A673 (cell line): ENCODE data around the gene IPPK. TPM values are rescaled to one million over a fixed set of nuclear protein-coding genes. Genes with fewer than 3 reads are reported as not detected.

Experiments used
- BruUV-seq: library from RNA; stranded (reverse); fragments of 400-500 nt; replicated peaks from 2 replicates; lab custom pipeline; 2021; lab: Mats Ljungman, UMichigan
- CTCF ChIA-PET: fragments of 300-600 bp; sonication (Branson Sonifier 250); formaldehyde crosslinking; loops from one replicate; lab custom pipeline; 2022; ENCODE audit warnings: antibody characterized with exemption; lab: Charles Lee
- POLR2A ChIA-PET: fragments of 300-600 bp; sonication (Branson Sonifier 250); formaldehyde crosslinking; loops from one replicate; lab custom pipeline; 2022; ENCODE audit warnings: antibody characterized with exemption; ENCODE audit not compliant: low non-redundant PET; lab: Charles Lee
- DNase-seq: peaks from one replicate; pipeline ENCODE4 v3.0.0-alpha.2; 2015; ENCODE audit warnings: low spot score
- H3K27ac ChIP-seq: fragments of 200-600 bp; sonication (generic); 2 replicates; pipeline ENCODE4 v1.5.1; 2016; ENCODE audit warnings: mixed run types, low read depth, mild to moderate bottlenecking, mixed read lengths, antibody characterized with exemption, low read length; ENCODE audit not compliant: poor library complexity, severe bottlenecking
- H3K27me3 ChIP-seq: fragments of 200-600 bp; sonication (generic); replicated peaks from 2 replicates; pipeline ENCODE4 v1.6.1; 2017; ENCODE audit warnings: mixed run types, low read depth, mild to moderate bottlenecking, mixed read lengths, antibody characterized with exemption, low read length; ENCODE audit not compliant: insufficient read depth, poor library complexity
- H3K36me3 ChIP-seq: fragments of 200-600 bp; sonication (generic); 2 replicates; pipeline ENCODE4 v1.6.1; 2016; ENCODE audit warnings: mixed run types, mild to moderate bottlenecking, mixed read lengths, antibody characterized with exemption, low read length; ENCODE audit not compliant: insufficient read depth, poor library complexity, severe bottlenecking
- H3K4me1 ChIP-seq: fragments of 200-600 bp; sonication (generic); 2 replicates; pipeline ENCODE4 v1.6.1; 2017; ENCODE audit warnings: mixed run types, mild to moderate bottlenecking, mixed read lengths, antibody characterized with exemption, low read length; ENCODE audit not compliant: insufficient read depth, poor library complexity, severe bottlenecking
- H3K4me3 ChIP-seq: fragments of 200-600 bp; sonication (generic); 2 replicates; pipeline ENCODE4 v1.5.1; 2016; ENCODE audit warnings: low read depth, mixed run types, mild to moderate bottlenecking, mixed read lengths, low read length; ENCODE audit not compliant: poor library complexity, severe bottlenecking
- H3K9me3 ChIP-seq: fragments of 200-600 bp; sonication (generic); 2 replicates; pipeline ENCODE4 v1.6.1; 2016; ENCODE audit warnings: mixed run types, low read depth, mild to moderate bottlenecking, mixed read lengths, antibody characterized with exemption, low read length; ENCODE audit not compliant: poor library complexity, severe bottlenecking
- EZH2 ChIP-seq: fragments of 200-600 bp; sonication (generic); IDR thresholded peaks from 2 replicates; pipeline ENCODE4 v1.6.1; 2017; ENCODE audit warnings: borderline replicate concordance, low read depth, mild to moderate bottlenecking, mixed read lengths, antibody characterized with exemption, low read length; ENCODE audit not compliant: poor library complexity, severe bottlenecking
- intact Hi-C: fragments of 100-400 bp; cut with micrococcal nuclease; formaldehyde crosslinking; loops from one replicate; pipeline ENCODE4 v1.10.0; 2022; ENCODE audit not compliant: unreplicated experiment
- total RNA-seq: library from RNA; stranded (reverse); gene quantifications from 2 replicates; pipeline ENCODE4 v1.2.3, GENCODE V29; 2021
- TF ChIP-seq, protein P1 (sequence below): fragments of 300-800, 200-600 bp; sonication (generic); conservative IDR thresholded peaks from 2 replicates; pipeline ENCODE4 v1.5.1; 2017; ENCODE audit warnings: low read depth, mild to moderate bottlenecking, antibody characterized with exemption, low read length, moderate library complexity, mixed read lengths

The IPPK gene
- total RNA-seq, 1 experiment from 2014 or later = 14.0 TPM

DNA sequence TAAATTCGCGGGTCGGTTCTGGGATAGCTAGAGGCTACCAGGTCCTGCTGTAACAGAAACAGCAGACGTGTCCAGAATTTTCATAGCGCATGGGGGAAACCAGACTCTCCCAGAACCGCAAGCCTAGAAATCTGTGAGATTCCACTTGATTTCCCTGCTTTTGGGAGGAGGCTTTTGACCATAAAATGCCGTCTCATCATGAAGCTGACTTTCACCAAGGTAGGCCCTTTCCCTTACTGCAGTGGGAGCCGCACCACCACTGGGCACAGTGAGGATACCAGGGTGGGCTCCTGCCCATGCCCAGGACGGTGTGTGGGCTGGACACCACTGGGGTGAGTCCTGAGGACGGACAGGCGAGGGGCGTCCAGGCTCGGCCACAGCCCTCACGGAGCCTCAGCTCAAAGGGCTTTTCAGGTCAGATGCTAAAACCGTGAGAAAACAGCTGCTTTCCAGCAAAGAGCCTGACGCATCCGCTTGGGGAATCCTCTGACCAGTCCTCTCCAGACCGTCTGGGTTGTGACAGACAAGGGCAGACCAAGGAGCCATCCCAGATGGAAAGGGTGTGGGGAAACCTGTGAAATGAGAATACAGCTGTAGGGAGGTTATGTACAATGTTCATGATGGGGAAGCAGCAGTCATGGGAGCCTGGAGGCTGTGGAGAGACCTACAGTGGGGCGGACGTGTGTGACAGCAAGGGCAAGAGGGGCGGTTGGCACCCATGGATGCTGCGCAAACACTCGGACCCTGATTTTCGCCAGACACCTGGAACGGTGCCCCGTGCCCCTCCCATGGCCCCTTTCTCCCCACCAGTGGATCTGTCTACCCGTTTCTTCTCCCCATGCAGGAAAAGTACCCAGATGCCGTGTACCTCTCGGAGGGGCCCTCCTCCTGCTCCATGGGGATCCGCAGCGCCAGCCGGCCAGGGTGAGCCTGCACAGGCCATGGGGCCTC, 59.2 kb downstream of the IPPK start:
- H3K27me3 ChIP-seq = no peaks in the 10 kb centered on the region
- intact Hi-C loops = no loop called here
- H3K9me3 ChIP-seq = no peaks in the 10 kb centered on the region
- TF ChIP-seq, protein P1, sequence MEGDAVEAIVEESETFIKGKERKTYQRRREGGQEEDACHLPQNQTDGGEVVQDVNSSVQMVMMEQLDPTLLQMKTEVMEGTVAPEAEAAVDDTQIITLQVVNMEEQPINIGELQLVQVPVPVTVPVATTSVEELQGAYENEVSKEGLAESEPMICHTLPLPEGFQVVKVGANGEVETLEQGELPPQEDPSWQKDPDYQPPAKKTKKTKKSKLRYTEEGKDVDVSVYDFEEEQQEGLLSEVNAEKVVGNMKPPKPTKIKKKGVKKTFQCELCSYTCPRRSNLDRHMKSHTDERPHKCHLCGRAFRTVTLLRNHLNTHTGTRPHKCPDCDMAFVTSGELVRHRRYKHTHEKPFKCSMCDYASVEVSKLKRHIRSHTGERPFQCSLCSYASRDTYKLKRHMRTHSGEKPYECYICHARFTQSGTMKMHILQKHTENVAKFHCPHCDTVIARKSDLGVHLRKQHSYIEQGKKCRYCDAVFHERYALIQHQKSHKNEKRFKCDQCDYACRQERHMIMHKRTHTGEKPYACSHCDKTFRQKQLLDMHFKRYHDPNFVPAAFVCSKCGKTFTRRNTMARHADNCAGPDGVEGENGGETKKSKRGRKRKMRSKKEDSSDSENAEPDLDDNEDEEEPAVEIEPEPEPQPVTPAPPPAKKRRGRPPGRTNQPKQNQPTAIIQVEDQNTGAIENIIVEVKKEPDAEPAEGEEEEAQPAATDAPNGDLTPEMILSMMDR = no peak
- no peak for TF ChIP-seq EZH2
- H3K27ac ChIP-seq = peak overlapping the region; percentile 47
- no peak overlapping the region for H3K4me3 ChIP-seq
- ChIA-PET CTCF (no interaction called here), POLR2A (no interaction called here)
- DNase-seq = no peak
- BruUV-seq = no TSS peak
- no peaks in the 10 kb centered on the region for H3K4me1 ChIP-seq
- peaks cover 16% of the 10 kb centered on the region for H3K36me3 ChIP-seq

DNA sequence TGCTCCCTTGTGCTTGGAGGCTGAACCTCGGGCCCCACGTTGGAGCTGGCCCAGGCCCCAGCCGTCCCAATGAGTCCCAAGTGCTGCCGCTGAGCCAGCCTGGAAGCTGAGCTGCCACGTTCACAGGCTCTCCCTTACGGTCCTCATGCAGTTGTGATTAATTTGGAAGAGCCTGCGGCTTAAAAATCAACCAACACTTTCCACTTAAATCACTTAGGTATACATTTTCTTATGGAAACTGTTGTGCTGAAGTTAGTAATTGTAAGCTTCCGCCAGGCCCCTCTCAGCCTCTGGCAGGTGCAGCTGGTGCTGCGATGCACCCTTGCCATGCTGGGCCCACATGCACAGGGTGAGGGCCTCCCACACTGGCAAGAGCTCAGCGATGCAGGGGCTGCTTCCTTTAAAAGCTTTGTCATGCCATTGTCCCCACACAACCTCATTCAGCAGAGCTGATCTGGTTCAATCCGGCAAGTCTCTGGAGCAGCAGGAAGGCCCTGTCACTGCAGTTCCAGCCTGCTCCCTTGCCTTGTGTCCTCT, 61.0 kb downstream of the IPPK start:
- POLR2A ChIA-PET = no interaction called here
- no peak for DNase-seq
- intact Hi-C loops = no loop called here
- H3K9me3 ChIP-seq = peaks cover 5% of the 10 kb centered on the region
- peaks cover 10% of the 10 kb centered on the region for H3K36me3 ChIP-seq
- BruUV-seq = no TSS peak
- H3K27ac ChIP-seq = no peak overlapping the region
- H3K4me3 ChIP-seq = no peak overlapping the region
- CTCF ChIA-PET = no interaction called here
- no peaks in the 10 kb centered on the region for H3K27me3 ChIP-seq
- TF ChIP-seq, protein P1 = no peak
- no peak for TF ChIP-seq EZH2
- no peaks in the 10 kb centered on the region for H3K4me1 ChIP-seq

- intact Hi-C loops = no loop called here
- DNase-seq = no peak
- no TSS peak for BruUV-seq
- Histone ChIP-seq H3K4me1 (no peaks in the 10 kb centered on the region), H3K36me3 (peaks cover 10% of the 10 kb centered on the region), H3K9me3 (peaks cover 5% of the 10 kb centered on the region), H3K27ac (no peak overlapping the region), H3K27me3 (no peaks in the 10 kb centered on the region), H3K4me3 (no peak overlapping the region)
- POLR2A ChIA-PET = interaction anchor here (0.6 kb wide), 1 partner anchor 175 kb away, joined by 3 read pairs; no protein-coding TSS in a partner anchor
- TF ChIP-seq EZH2 = no peak
- TF ChIP-seq, protein P1 = no peak
- CTCF ChIA-PET = no interaction called here
These were observed 61.6 kb downstream of the IPPK start for GRCh38 chr9:92608241-92608908.
